Measurements from ENCODE around the gene MYEOV. TPM values are rescaled to one million over a fixed set of nuclear protein-coding genes. Genes with fewer than 3 reads are reported as not detected.

Gene MYEOV
- total and polyA plus RNA-seq, 2 experiments from 2014 or later, result 0.14 TPM; not detected in 1

DNA sequence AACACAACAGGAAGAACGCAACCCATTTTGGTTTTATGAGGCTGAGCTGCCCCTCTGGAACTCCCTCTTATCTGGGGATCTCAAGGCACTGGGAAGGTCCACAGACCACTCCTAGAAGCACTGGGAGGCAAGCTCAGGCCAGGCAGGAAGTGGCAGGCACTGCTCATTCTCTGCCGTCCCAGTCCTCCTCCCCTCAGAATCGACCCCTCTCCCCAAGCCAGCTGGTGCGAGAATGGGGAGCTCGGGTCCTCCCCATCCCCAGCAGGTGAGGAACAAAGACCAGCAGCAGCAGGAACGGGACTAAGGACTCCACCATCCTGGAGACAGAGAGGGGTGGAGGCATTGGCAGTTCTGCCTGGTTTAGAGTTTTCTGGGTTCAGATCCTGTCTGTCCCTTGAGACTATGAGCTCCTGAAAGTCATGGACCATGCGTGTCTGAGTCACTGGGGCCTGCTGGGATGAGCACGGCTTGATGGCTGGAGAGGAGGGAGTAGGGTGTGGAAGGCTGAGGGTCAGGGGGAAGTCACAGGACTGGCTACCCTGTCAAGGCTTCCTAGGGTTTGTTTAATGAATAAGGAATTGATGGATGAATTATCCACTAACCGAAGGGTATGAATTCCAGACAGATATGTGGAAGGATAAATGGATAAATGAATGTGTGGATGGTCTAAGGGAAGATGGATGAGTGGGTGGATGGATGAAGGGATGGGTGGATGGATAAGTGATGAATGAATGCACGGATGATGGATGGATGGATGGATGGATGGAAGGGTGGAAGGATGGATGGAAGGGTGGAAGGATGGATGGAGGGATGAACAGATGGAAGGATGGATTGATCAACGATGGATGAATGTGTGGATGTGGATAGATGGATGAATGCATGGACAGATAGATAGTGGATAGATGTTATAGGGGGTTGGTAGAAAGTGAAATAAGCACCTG, 6.4 kb downstream of the MYEOV start:
- TF ChIP-seq, protein P1, sequence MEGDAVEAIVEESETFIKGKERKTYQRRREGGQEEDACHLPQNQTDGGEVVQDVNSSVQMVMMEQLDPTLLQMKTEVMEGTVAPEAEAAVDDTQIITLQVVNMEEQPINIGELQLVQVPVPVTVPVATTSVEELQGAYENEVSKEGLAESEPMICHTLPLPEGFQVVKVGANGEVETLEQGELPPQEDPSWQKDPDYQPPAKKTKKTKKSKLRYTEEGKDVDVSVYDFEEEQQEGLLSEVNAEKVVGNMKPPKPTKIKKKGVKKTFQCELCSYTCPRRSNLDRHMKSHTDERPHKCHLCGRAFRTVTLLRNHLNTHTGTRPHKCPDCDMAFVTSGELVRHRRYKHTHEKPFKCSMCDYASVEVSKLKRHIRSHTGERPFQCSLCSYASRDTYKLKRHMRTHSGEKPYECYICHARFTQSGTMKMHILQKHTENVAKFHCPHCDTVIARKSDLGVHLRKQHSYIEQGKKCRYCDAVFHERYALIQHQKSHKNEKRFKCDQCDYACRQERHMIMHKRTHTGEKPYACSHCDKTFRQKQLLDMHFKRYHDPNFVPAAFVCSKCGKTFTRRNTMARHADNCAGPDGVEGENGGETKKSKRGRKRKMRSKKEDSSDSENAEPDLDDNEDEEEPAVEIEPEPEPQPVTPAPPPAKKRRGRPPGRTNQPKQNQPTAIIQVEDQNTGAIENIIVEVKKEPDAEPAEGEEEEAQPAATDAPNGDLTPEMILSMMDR (conservative IDR thresholded peaks at IDR 0.05; ENCODE audit: low read depth in 2 of 2), result no peak
- TF ChIP-seq POLR2AphosphoS5 (IDR thresholded peaks at IDR 0.05; ENCODE audit: low read depth) (no peak), JUNB (IDR thresholded peaks at IDR 0.05; ENCODE audit: unreplicated experiment) (no peak), STAT1 (IDR thresholded peaks at IDR 0.05; ENCODE audit: unreplicated experiment) (no peak), CREB1 (CRISPR knock-in tag; IDR thresholded peaks at IDR 0.05; ENCODE audit: low read depth) (no peak)
- Histone ChIP-seq H3K27me3 (ENCODE audit: insufficient read depth) (no peaks in the 10 kb centered on the region), H3K36me3 (ENCODE audit: insufficient read depth) (no peaks in the 10 kb centered on the region), H3K79me2 (replicated peaks; ENCODE audit: insufficient read depth) (no peaks in the 10 kb centered on the region), H3K4me3 (no peak overlapping the region), H3K9me2 (ENCODE audit: insufficient read depth) (no peaks in the 10 kb centered on the region), H3F3A (replicated peaks; ENCODE audit: low read depth) (no peaks in the 10 kb centered on the region), H3K4me1 (ENCODE audit: insufficient read depth) (no peaks in the 10 kb centered on the region), H4K20me1 (replicated peaks; ENCODE audit: insufficient read depth) (no peaks in the 10 kb centered on the region), H3K4me2 (no peak overlapping the region), H2AFZ (no peak overlapping the region), H3K27ac (ENCODE audit: low read depth) (no peak overlapping the region)
- Mint-ChIP-seq H3K27ac (no peak overlapping the region), H3K27me3 (ENCODE audit: insufficient read depth, low read depth, poor library complexity) (peaks cover 7% of the 10 kb centered on the region), H3K36me3 (ENCODE audit: low read depth) (no peaks in the 10 kb centered on the region; the same call in 2 of the 3 replicates), H3K4me1 (peaks cover 3% of the 10 kb centered on the region; the same call in 2 of the 3 replicates), H3K9me3 (no peaks in the 10 kb centered on the region), H3K4me3 (no peak overlapping the region)
- ATAC-seq (no peak), DNase-seq (ENCODE audit: low spot score) (no peak)

DNA sequence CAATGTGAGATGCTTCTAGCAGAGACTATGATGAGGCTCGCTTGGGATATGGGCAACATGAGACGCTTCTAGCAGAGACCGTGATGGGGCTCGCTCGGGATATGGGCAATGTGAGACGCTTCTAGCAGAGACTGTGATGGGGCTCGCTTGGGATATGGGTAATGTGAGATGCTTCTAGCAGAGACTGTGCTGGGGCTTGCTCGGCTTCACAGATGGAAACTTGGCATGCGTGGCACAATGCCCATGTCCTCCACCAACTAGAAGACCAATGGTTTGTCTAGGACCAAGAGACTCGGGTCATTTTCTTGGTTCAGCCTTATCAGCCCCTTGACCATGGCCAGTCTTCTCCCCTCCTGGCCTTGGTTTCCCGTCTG, 7.1 kb downstream of the MYEOV start:
- Histone ChIP-seq H3K79me2 (replicated peaks; ENCODE audit: insufficient read depth) (no peaks in the 10 kb centered on the region), H3K36me3 (ENCODE audit: insufficient read depth) (no peaks in the 10 kb centered on the region), H4K20me1 (replicated peaks; ENCODE audit: insufficient read depth) (no peaks in the 10 kb centered on the region), H3K27ac (ENCODE audit: low read depth) (no peak overlapping the region), H3K27me3 (ENCODE audit: insufficient read depth) (no peaks in the 10 kb centered on the region), H3K9me2 (ENCODE audit: insufficient read depth) (no peaks in the 10 kb centered on the region), H3F3A (replicated peaks; ENCODE audit: low read depth) (no peaks in the 10 kb centered on the region), H3K4me2 (no peak overlapping the region), H3K4me1 (ENCODE audit: insufficient read depth) (no peaks in the 10 kb centered on the region), H3K4me3 (no peak overlapping the region), H2AFZ (no peak overlapping the region)
- Mint-ChIP-seq H3K4me3 (no peak overlapping the region), H3K9me3 (no peaks in the 10 kb centered on the region), H3K36me3 (ENCODE audit: low read depth) (no peaks in the 10 kb centered on the region; the same call in 2 of the 3 replicates), H3K27ac (no peak overlapping the region), H3K4me1 (peaks cover 3% of the 10 kb centered on the region; the same call in 2 of the 3 replicates), H3K27me3 (ENCODE audit: insufficient read depth, low read depth, poor library complexity) (peaks cover 5% of the 10 kb centered on the region)
- DNase-seq (ENCODE audit: low spot score), result no peak
- no peak for ATAC-seq
- TF ChIP-seq, protein P2, sequence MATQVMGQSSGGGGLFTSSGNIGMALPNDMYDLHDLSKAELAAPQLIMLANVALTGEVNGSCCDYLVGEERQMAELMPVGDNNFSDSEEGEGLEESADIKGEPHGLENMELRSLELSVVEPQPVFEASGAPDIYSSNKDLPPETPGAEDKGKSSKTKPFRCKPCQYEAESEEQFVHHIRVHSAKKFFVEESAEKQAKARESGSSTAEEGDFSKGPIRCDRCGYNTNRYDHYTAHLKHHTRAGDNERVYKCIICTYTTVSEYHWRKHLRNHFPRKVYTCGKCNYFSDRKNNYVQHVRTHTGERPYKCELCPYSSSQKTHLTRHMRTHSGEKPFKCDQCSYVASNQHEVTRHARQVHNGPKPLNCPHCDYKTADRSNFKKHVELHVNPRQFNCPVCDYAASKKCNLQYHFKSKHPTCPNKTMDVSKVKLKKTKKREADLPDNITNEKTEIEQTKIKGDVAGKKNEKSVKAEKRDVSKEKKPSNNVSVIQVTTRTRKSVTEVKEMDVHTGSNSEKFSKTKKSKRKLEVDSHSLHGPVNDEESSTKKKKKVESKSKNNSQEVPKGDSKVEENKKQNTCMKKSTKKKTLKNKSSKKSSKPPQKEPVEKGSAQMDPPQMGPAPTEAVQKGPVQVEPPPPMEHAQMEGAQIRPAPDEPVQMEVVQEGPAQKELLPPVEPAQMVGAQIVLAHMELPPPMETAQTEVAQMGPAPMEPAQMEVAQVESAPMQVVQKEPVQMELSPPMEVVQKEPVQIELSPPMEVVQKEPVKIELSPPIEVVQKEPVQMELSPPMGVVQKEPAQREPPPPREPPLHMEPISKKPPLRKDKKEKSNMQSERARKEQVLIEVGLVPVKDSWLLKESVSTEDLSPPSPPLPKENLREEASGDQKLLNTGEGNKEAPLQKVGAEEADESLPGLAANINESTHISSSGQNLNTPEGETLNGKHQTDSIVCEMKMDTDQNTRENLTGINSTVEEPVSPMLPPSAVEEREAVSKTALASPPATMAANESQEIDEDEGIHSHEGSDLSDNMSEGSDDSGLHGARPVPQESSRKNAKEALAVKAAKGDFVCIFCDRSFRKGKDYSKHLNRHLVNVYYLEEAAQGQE (IDR thresholded peaks at IDR 0.05; ENCODE audit: unreplicated experiment), result no peak
- no peak for TF ChIP-seq POLR2AphosphoS5 (IDR thresholded peaks at IDR 0.05; ENCODE audit: low read depth)
- no peak for TF ChIP-seq ZNF331 (CRISPR knock-in tag; IDR thresholded peaks at IDR 0.05; ENCODE audit: low read depth)
- TF ChIP-seq EZH2 (IDR thresholded peaks at IDR 0.05; ENCODE audit: low read depth, unreplicated experiment), result no peak
- no peak for TF ChIP-seq NANOG (IDR thresholded peaks at IDR 0.05; ENCODE audit: borderline replicate concordance)
- TF ChIP-seq, protein P1 (conservative IDR thresholded peaks at IDR 0.05; ENCODE audit: low read depth in 2 of 2), result no peak
- no peak for TF ChIP-seq STAT1 (IDR thresholded peaks at IDR 0.05; ENCODE audit: unreplicated experiment)
- no peak for TF ChIP-seq EZH2phosphoT487 (IDR thresholded peaks at IDR 0.05; ENCODE audit: unreplicated experiment)
- TF ChIP-seq JUNB (IDR thresholded peaks at IDR 0.05; ENCODE audit: unreplicated experiment), result no peak
- TF ChIP-seq, protein P3, sequence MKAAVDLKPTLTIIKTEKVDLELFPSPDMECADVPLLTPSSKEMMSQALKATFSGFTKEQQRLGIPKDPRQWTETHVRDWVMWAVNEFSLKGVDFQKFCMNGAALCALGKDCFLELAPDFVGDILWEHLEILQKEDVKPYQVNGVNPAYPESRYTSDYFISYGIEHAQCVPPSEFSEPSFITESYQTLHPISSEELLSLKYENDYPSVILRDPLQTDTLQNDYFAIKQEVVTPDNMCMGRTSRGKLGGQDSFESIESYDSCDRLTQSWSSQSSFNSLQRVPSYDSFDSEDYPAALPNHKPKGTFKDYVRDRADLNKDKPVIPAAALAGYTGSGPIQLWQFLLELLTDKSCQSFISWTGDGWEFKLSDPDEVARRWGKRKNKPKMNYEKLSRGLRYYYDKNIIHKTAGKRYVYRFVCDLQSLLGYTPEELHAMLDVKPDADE (IDR thresholded peaks at IDR 0.05), result no peak
- no peak for TF ChIP-seq CREB1 (CRISPR knock-in tag; IDR thresholded peaks at IDR 0.05; ENCODE audit: low read depth)
